Activated CD4-positive, CD25-positive, alpha-beta regulatory T cell treated with anti-CD3 and anti-CD28 coated beads, Interleukin-2, amount 50 U/mL, for 24 hours (primary cell): ENCODE measurements around the gene CREB5.
"Not testable (repeated sequence)": the region's sequence is repeated elsewhere in the genome, so short reads cannot be mapped to it uniquely, and the experiment has no call there.

ENCODE experiments used
- ATAC-seq, 2 donors: fragments of 150-1000 bp; cut with Tn5 transposase; one replicate each; pipeline ENCODE4 v1.10.0; 2021; ENCODE audit warnings: mild to moderate bottlenecking in 1 of 2, moderate library complexity in 1 of 2

CREB5 gene

GRCh38 chr7:28588602-28589001 is 176.3 kb downstream of the CREB5 start:
- no peak for ATAC-seq

GRCh38 chr7:28591041-28591674 is 178.8 kb downstream of the CREB5 start:
- no peak for ATAC-seq

- ATAC-seq = no peak
Measured at GRCh38 chr7:28591725-28592349, 179.5 kb downstream of the CREB5 start.

- no peak for ATAC-seq
Measured at GRCh38 chr7:28592861-28593260, 180.5 kb downstream of the CREB5 start.

- no peak for ATAC-seq
Measured at GRCh38 chr7:28595076-28595475, 182.8 kb downstream of the CREB5 start.

GRCh38 chr7:28595801-28596200 is 183.5 kb downstream of the CREB5 start:
- no peak for ATAC-seq

- ATAC-seq = no peak
Measured at GRCh38 chr7:28596245-28596935, 184.1 kb downstream of the CREB5 start.

GRCh38 chr7:28597284-28597683 is 185.0 kb downstream of the CREB5 start:
- ATAC-seq = no peak

GRCh38 chr7:28598037-28598436 is 185.7 kb downstream of the CREB5 start:
- not testable (repeated sequence) for ATAC-seq

- no peak for ATAC-seq
Measured at GRCh38 chr7:28598586-28598985, 186.3 kb downstream of the CREB5 start.

GRCh38 chr7:28599411-28599810 is 187.1 kb downstream of the CREB5 start:
- no peak for ATAC-seq

- ATAC-seq = no peak
Measured at GRCh38 chr7:28602282-28602681, 190.0 kb downstream of the CREB5 start.

GRCh38 chr7:28605427-28606085 is 193.2 kb downstream of the CREB5 start:
- no peak for ATAC-seq

- no peak for ATAC-seq
Measured at GRCh38 chr7:28606421-28606820, 194.1 kb downstream of the CREB5 start.

- no peak for ATAC-seq
Measured at GRCh38 chr7:28607855-28608193, 195.5 kb downstream of the CREB5 start.

GRCh38 chr7:28608237-28608656 is 195.9 kb downstream of the CREB5 start:
- no peak for ATAC-seq

- ATAC-seq = no peak
Measured at GRCh38 chr7:28608731-28609130, 196.4 kb downstream of the CREB5 start.

- no peak for ATAC-seq
Measured at GRCh38 chr7:28609608-28610007, 197.3 kb downstream of the CREB5 start.

GRCh38 chr7:28611399-28611897 is 199.1 kb downstream of the CREB5 start:
- not testable (repeated sequence) for ATAC-seq

GRCh38 chr7:28613262-28613661 is 200.9 kb downstream of the CREB5 start:
- no peak for ATAC-seq

GRCh38 chr7:28615091-28615490 is 202.8 kb downstream of the CREB5 start:
- no peak for ATAC-seq

GRCh38 chr7:28617308-28617880 is 205.1 kb downstream of the CREB5 start:
- no peak for ATAC-seq

- ATAC-seq = no peak
Measured at GRCh38 chr7:28618383-28618782, 206.1 kb downstream of the CREB5 start.
